ENCODE data around the gene RPL35.

GRCh38 chr9:124857533-124858162 is 4.1 kb downstream of the RPL35 start:
- TF ChIP-seq, protein P1, sequence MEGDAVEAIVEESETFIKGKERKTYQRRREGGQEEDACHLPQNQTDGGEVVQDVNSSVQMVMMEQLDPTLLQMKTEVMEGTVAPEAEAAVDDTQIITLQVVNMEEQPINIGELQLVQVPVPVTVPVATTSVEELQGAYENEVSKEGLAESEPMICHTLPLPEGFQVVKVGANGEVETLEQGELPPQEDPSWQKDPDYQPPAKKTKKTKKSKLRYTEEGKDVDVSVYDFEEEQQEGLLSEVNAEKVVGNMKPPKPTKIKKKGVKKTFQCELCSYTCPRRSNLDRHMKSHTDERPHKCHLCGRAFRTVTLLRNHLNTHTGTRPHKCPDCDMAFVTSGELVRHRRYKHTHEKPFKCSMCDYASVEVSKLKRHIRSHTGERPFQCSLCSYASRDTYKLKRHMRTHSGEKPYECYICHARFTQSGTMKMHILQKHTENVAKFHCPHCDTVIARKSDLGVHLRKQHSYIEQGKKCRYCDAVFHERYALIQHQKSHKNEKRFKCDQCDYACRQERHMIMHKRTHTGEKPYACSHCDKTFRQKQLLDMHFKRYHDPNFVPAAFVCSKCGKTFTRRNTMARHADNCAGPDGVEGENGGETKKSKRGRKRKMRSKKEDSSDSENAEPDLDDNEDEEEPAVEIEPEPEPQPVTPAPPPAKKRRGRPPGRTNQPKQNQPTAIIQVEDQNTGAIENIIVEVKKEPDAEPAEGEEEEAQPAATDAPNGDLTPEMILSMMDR (IDR thresholded peaks at IDR 0.05): no peak
- no peak for TF ChIP-seq POLR2A (IDR thresholded peaks at IDR 0.05)

Measured in testis (tissue), 2 donors.